T-cell (primary cell): ENCODE measurements around the gene TMPRSS9. TPM values are rescaled to one million over a fixed set of nuclear protein-coding genes. Genes with fewer than 3 reads are reported as not detected.

Source experiments
- ATAC-seq, 4 experiments: fragments of 200-7000 bp in 3 of 4; fragments of 150-1000 bp in 1 of 4; cut with Tn5 transposase; replicated peaks in 1 of 4; 1 replicate in 3 of 4; 2 replicates in 1 of 4; pipeline ENCODE4 v1.10.0; 2021; ENCODE audit warnings: moderate library complexity in 3 of 4, mild to moderate bottlenecking in 2 of 4, moderate number of reproducible peaks in 1 of 4
- CTCF ChIA-PET, 2 donors: fragments of 300-600 bp; sonication (Branson Sonifier 250); formaldehyde crosslinking; loops; one replicate each; lab custom pipeline; 2022; ENCODE audit warnings: antibody characterized with exemption in 2 of 2; lab: Charles Lee
- POLR2A ChIA-PET, 2 donors: fragments of 300-600 bp; sonication (Branson Sonifier 250); formaldehyde crosslinking; loops; one replicate each; lab custom pipeline; 2022; ENCODE audit warnings: antibody characterized with exemption in 2 of 2; lab: Charles Lee
- DNase-seq, 35 experiments: peaks; one replicate each; pipeline versions ENCODE4 v3.0.0 to v3.0.0-alpha.2; 2013 to 2023
- H3K27ac ChIP-seq: one replicate; pipeline ENCODE4 v1.5.1; 2013; ENCODE audit warnings: low read length
- H3K27me3 ChIP-seq, 2 experiments: replicated peaks in 1 of 2; 1 replicate in 1 of 2; 2 replicates in 1 of 2; pipeline versions ENCODE4 v1.6.1 to v1.7.0; 2013; ENCODE audit warnings: low read length in 1 of 2, mixed read lengths in 1 of 2; ENCODE audit not compliant: control insufficient read depth in 2 of 2, insufficient read depth in 2 of 2; ENCODE audit errors: extremely low read depth in 1 of 2
- H3K36me3 ChIP-seq, 2 donors: 1 replicate in 1 of 2; 2 replicates in 1 of 2; pipeline versions ENCODE4 v1.6.1 to v1.7.0; 2013; ENCODE audit warnings: low read length in 1 of 2; ENCODE audit not compliant: control insufficient read depth in 2 of 2, insufficient read depth in 1 of 2; ENCODE audit errors: extremely low read depth in 1 of 2
- H3K4me1 ChIP-seq, 2 experiments: 1 replicate in 1 of 2; 2 replicates in 1 of 2; pipeline versions ENCODE4 v1.6.1 to v1.7.0; 2013; ENCODE audit warnings: low read length in 2 of 2, mixed read lengths in 1 of 2; ENCODE audit not compliant: insufficient read depth in 2 of 2, control insufficient read depth in 1 of 2; ENCODE audit errors: extremely low read depth in 1 of 2
- H3K4me3 ChIP-seq, 2 donors: 1 replicate in 1 of 2; 2 replicates in 1 of 2; pipeline versions ENCODE4 v1.5.1 to v1.7.0; 2013; ENCODE audit warnings: mild to moderate bottlenecking in 2 of 2, low read length in 1 of 2, moderate library complexity in 1 of 2; ENCODE audit not compliant: control insufficient read depth in 1 of 2; ENCODE audit errors: extremely low read depth in 1 of 2
- H3K9me3 ChIP-seq: 2 replicates; pipeline ENCODE4 v1.7.0; 2013
- H3K27ac Mint-ChIP-seq, 2 donors: one replicate each; pipeline ENCODE4 v1.8.0; 2020 to 2021; ENCODE audit warnings: mild to moderate bottlenecking in 2 of 2, mixed read lengths in 2 of 2
- H3K27me3 Mint-ChIP-seq, 2 donors: one replicate each; pipeline ENCODE4 v1.8.0; 2021 to 2022; ENCODE audit warnings: mixed read lengths in 2 of 2
- H3K36me3 Mint-ChIP-seq: one replicate; pipeline ENCODE4 v1.8.0; 2021; ENCODE audit warnings: mixed read lengths
- H3K4me1 Mint-ChIP-seq, 3 donors: one replicate each; pipeline ENCODE4 v1.8.0; 2020 to 2022; ENCODE audit warnings: mixed read lengths in 3 of 3, mild to moderate bottlenecking in 1 of 3
- H3K4me3 Mint-ChIP-seq, 3 donors: one replicate each; pipeline ENCODE4 v1.8.0; 2020 to 2022; ENCODE audit warnings: mild to moderate bottlenecking in 3 of 3, mixed read lengths in 3 of 3, moderate library complexity in 3 of 3
- H3K9me3 Mint-ChIP-seq, 3 donors: one replicate each; pipeline ENCODE4 v1.8.0; 2020 to 2022; ENCODE audit warnings: mixed read lengths in 3 of 3
- WGBS: methylation state at CpG from one replicate; pipeline ENCODE4 v1.1.5; 2013; ENCODE audit warnings: missing lambda C conversion rate; ENCODE audit not compliant: insufficient coverage; 5-methylcytosine and 5-hydroxymethylcytosine counted together
- total RNA-seq, 35 experiments: library from RNA in 6 of 35; stranded (reverse) in 6 of 35; fragments of 120-200 nt in 1 of 35; gene quantifications; one replicate each; pipeline versions ENCODE4 v1.2.1 to v1.2.4 and lab custom pipeline; 2013 to 2026

Gene TMPRSS9
- total RNA-seq, 5 donors from 2014 or later (not counting 1 experiment from before 2014, with no cell fraction given), result not detected

GRCh38 chr19:2423071-2423914 is 63.2 kb downstream of the TMPRSS9 start:
- Mint-ChIP-seq H3K36me3 (no peaks in the 10 kb centered on the region), H3K9me3 (no peaks in the 10 kb centered on the region), H3K27me3 (no peaks in the 10 kb centered on the region), H3K4me1 (peaks cover 16 to 18% (median 18%) of the 10 kb centered on the region in 3 donors), H3K4me3 (no peak overlapping the region), H3K27ac (no peak overlapping the region)
- WGBS, result 72% methylated on average over 6 of the region's 19 CpGs
- Histone ChIP-seq H3K9me3 (no peaks in the 10 kb centered on the region), H3K36me3 (peaks cover 2 to 7% of the 10 kb centered on the region in 2 donors), H3K4me3 (no peak overlapping the region), H3K4me1 (peaks cover 8 to 27% of the 10 kb centered on the region in 2 experiments), H3K27ac (no peak overlapping the region), H3K27me3 (no peaks in the 10 kb centered on the region)
- CTCF ChIA-PET, result no interaction called here
- DNase-seq (peak in 1 of 35 experiments; percentile 25), ATAC-seq (no peak)
- POLR2A ChIA-PET, result interaction anchor here in 1 of 2 donors (0.5 kb wide), 1 partner anchor 268 kb away, joined by 9 read pairs; no protein-coding TSS in a partner anchor

GRCh38 chr19:2423915-2424685 is 64.0 kb downstream of the TMPRSS9 start:
- H3K4me3 ChIP-seq, result no peak overlapping the region
- no peak overlapping the region for H3K4me3 Mint-ChIP-seq
- no peak overlapping the region for H3K27ac Mint-ChIP-seq
- no peak for ATAC-seq
- no peaks in the 10 kb centered on the region for H3K9me3 ChIP-seq
- WGBS, result 92% methylated on average over 35 of the region's 46 CpGs
- H3K27me3 Mint-ChIP-seq, result no peaks in the 10 kb centered on the region
- peaks cover 8 to 30% of the 10 kb centered on the region in 2 experiments for H3K4me1 ChIP-seq
- ChIA-PET POLR2A (interaction anchor here in 1 of 2 donors (0.5 kb wide), 1 partner anchor 269 kb away, joined by 9 read pairs; no protein-coding TSS in a partner anchor), CTCF (no interaction called here)
- no peaks in the 10 kb centered on the region for H3K27me3 ChIP-seq
- H3K27ac ChIP-seq, result no peak overlapping the region
- H3K36me3 ChIP-seq, result peaks cover 2 to 7% of the 10 kb centered on the region in 2 donors
- H3K4me1 Mint-ChIP-seq, result peaks cover 16 to 18% (median 18%) of the 10 kb centered on the region in 3 donors
- H3K9me3 Mint-ChIP-seq, result no peaks in the 10 kb centered on the region
- H3K36me3 Mint-ChIP-seq, result no peaks in the 10 kb centered on the region
- no peak for DNase-seq

DNA sequence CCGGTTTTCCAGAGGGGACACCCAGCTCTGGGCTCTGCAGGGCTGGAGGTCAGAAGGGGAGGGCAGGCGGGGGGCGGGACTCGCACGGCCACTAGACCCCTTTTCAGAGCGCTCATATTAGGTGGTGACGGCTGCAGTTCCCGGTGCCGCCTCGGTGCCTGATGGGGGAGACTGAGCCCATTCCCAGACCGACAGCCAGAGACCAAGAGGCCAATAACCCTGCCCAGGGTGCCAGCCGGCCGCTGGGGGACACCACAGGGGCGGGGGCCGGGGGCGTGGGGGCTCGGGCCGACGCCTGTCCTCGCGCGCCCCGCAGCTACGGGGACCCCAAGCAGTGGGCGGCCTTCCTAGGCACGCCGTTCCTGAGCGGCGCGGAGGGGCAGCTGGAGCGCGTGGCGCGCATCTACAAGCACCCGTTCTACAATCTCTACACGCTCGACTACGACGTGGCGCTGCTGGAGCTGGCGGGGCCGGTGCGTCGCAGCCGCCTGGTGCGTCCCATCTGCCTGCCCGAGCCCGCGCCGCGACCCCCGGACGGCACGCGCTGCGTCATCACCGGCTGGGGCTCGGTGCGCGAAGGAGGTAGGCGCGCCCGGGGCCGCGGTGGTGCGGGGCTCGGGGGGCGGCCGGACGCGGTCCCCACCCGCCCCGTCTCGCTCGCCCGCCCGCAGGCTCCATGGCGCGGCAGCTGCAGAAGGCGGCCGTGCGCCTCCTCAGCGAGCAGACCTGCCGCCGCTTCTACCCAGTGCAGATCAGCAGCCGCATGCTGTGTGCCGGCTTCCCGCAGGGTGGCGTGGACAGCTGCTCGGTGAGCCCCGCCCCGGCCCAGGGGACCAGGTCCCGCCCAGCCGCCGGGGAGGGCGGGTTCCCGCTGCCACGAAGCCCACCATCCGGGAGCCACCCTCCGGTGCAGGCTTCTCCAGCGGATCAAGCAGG is 64.9 kb downstream of the TMPRSS9 start:
- DNase-seq (no peak), ATAC-seq (no peak)
- Mint-ChIP-seq H3K9me3 (no peaks in the 10 kb centered on the region), H3K27ac (no peak overlapping the region), H3K4me1 (peaks cover 16 to 18% (median 18%) of the 10 kb centered on the region in 3 donors), H3K36me3 (no peaks in the 10 kb centered on the region), H3K4me3 (peak overlapping the region in 1 of 3 donors; percentile 24), H3K27me3 (no peaks in the 10 kb centered on the region)
- peaks cover 2 to 7% of the 10 kb centered on the region in 2 donors for H3K36me3 ChIP-seq
- 95% methylated on average over 82 of the region's 101 CpGs for WGBS
- no peak overlapping the region for H3K27ac ChIP-seq
- no peaks in the 10 kb centered on the region for H3K27me3 ChIP-seq
- ChIA-PET POLR2A (no interaction called here), CTCF (no interaction called here)
- peaks cover 8 to 30% of the 10 kb centered on the region in 2 experiments for H3K4me1 ChIP-seq
- no peak overlapping the region for H3K4me3 ChIP-seq
- no peaks in the 10 kb centered on the region for H3K9me3 ChIP-seq

GRCh38 chr19:2425622-2426581 is 65.8 kb downstream of the TMPRSS9 start:
- ATAC-seq (no peak), DNase-seq (no peak)
- no peaks in the 10 kb centered on the region for H3K9me3 Mint-ChIP-seq
- Histone ChIP-seq H3K4me1 (peaks cover 8 to 30% of the 10 kb centered on the region in 2 experiments), H3K36me3 (peaks cover 2 to 8% of the 10 kb centered on the region in 2 donors), H3K27ac (no peak overlapping the region), H3K4me3 (peak overlapping the region; percentile 65 to 97), H3K27me3 (no peaks in the 10 kb centered on the region), H3K9me3 (no peaks in the 10 kb centered on the region)
- 90% methylated on average over 19 of the region's 29 CpGs for WGBS
- CTCF ChIA-PET, result no interaction called here
- H3K4me1 Mint-ChIP-seq, result peaks cover 16 to 18% (median 18%) of the 10 kb centered on the region in 3 donors
- H3K27ac Mint-ChIP-seq, result no peak overlapping the region
- POLR2A ChIA-PET, result interaction anchor here in 1 of 2 donors (0.5 kb wide), 1 partner anchor 110 kb away, joined by 3 read pairs; no protein-coding TSS in a partner anchor
- no peaks in the 10 kb centered on the region for H3K27me3 Mint-ChIP-seq
- no peaks in the 10 kb centered on the region for H3K36me3 Mint-ChIP-seq
- H3K4me3 Mint-ChIP-seq, result peak overlapping the region; percentile 89 to 94 (median 89)
